Smooth muscle cell of the pulmonary artery (primary cell): ENCODE measurements around the gene INTS7. TPM values are rescaled to one million over a fixed set of nuclear protein-coding genes. Genes with fewer than 3 reads are reported as not detected.

Source experiments
- total RNA-seq: library from RNA; depleted of rRNA; stranded (reverse); fragments of >200 nt; gene quantifications from 2 replicates; pipeline ENCODE4 v1.2.3, GENCODE V29; 2014

INTS7 gene
- total RNA-seq = 15.3 and 19.4 TPM in 2 replicates

GRCh38 chr1:212035123-212035834, at the start of gene INTS7, which contains the start of gene DTL:
INTS7 (minus strand) TSS chr1:212035557; CDS start chr1:212035437, 120 bp downstream.
DTL (plus strand) TSS chr1:212035748; CDS start chr1:212035891, 143 bp downstream.

Other genes with a start within 250 kb of the INTS7 start
- 41.5 and 54.0 TPM in 2 replicates for gene LPGAT1, start 204.8 kb downstream of the INTS7 start, total RNA-seq
- gene DTL, start 191 bp upstream of the INTS7 start, total RNA-seq = 2.0 and 6.3 TPM in 2 replicates
- 17.5 and 26.2 TPM in 2 replicates for gene PPP2R5A, start 249.9 kb upstream of the INTS7 start, total RNA-seq